ENCODE results near the gene ENAH. TPM values are rescaled to one million over a fixed set of nuclear protein-coding genes. Genes with fewer than 3 reads are reported as not detected.

ENAH gene
- total and polyA plus RNA-seq, 12 donors = 12.4 to 201 (median 99.8) TPM

GRCh38 chr1:225668222-225668621 is 15.3 kb upstream of the ENAH start:
- 98 to 100% methylated on average over 1 of the region's 1 CpG for WGBS, 2 donors
- no peaks in the 10 kb centered on the region for H3K9me3 ChIP-seq
- no peak overlapping the region for H3K4me3 ChIP-seq
- ATAC-seq (no peak), DNase-seq (no peak)
- H3K27me3 ChIP-seq = no peaks in the 10 kb centered on the region
- no peaks in the 10 kb centered on the region for H3K36me3 ChIP-seq
- H3K4me1 ChIP-seq = peaks cover 0 to 9% (median 2%) of the 10 kb centered on the region in 9 donors
- H3K27ac ChIP-seq = no peak overlapping the region
- no peak for TF ChIP-seq CTCF (IDR thresholded peaks at IDR 0.05)
- intact Hi-C loops (cut with DNase I) = no loop called here

GRCh38 chr1:225667362-225667761 is 14.4 kb upstream of the ENAH start:
- ATAC-seq = no peak
- 93 to 99% methylated on average over 4 of the region's 4 CpGs for WGBS, 2 donors
- intact Hi-C loops (cut with DNase I) = no loop called here

GRCh38 chr1:225666495-225666894 is 13.6 kb upstream of the ENAH start:
- 41 to 52% methylated on average over 4 of the region's 4 CpGs for whole genome bisulfite sequencing, 2 donors

More at GRCh38 chr1:225667362-225667761, 14.4 kb upstream of the ENAH start:
- peaks cover 0 to 10% (median 2%) of the 10 kb centered on the region in 9 donors for H3K4me1 ChIP-seq
- H3K9me3 ChIP-seq = no peaks in the 10 kb centered on the region
- H3K36me3 ChIP-seq = no peaks in the 10 kb centered on the region
- no peak overlapping the region for H3K27ac ChIP-seq
- no peak for TF ChIP-seq CTCF (IDR thresholded peaks at IDR 0.05)
- no peak for DNase-seq
- no peaks in the 10 kb centered on the region for H3K27me3 ChIP-seq
- H3K4me3 ChIP-seq = no peak overlapping the region

GRCh38 chr1:225664762-225665161 is 11.8 kb upstream of the ENAH start:
- Histone ChIP-seq H3K9me3 (no peaks in the 10 kb centered on the region), H3K27ac (no peak overlapping the region), H3K4me1 (peaks cover 0 to 30% (median 10%) of the 10 kb centered on the region in 9 donors), H3K4me3 (no peak overlapping the region), H3K36me3 (no peaks in the 10 kb centered on the region), H3K27me3 (no peaks in the 10 kb centered on the region)
- 80 to 84% methylated on average over 2 of the region's 2 CpGs for WGBS, 2 donors
- TF ChIP-seq CTCF (IDR thresholded peaks at IDR 0.05) = no peak
- DNase-seq (no peak), ATAC-seq (peak in 1 of 8 donors; percentile 50)
- intact Hi-C loops (cut with DNase I) = no loop called here

More at GRCh38 chr1:225666495-225666894, 13.6 kb upstream of the ENAH start:
- Histone ChIP-seq H3K27me3 (no peaks in the 10 kb centered on the region), H3K4me1 (peaks cover 0 to 18% (median 2%) of the 10 kb centered on the region in 9 donors), H3K36me3 (no peaks in the 10 kb centered on the region), H3K27ac (peak overlapping the region in 1 of 10 donors; percentile 15), H3K9me3 (no peaks in the 10 kb centered on the region), H3K4me3 (no peak overlapping the region)
- peak in 4 of 8 donors; percentile 9 to 34 (median 27) for ATAC-seq
- TF ChIP-seq CTCF (IDR thresholded peaks at IDR 0.05) = no peak
- DNase-seq = no peak
- intact Hi-C loops (cut with DNase I) = no loop called here
